Dedifferentiated amniotic fluid mesenchymal stem cell (primary cell): Measurements from ENCODE around the gene MANF.

Experiments
- DNase-seq: peaks from one replicate; pipeline ENCODE4 v3.0.0-alpha.2; 2016; ENCODE audit errors: extremely low spot score

Gene MANF

GRCh38 chr3:51436998-51437639 lies 52.0 kb downstream of the MANF start:
- no peak for DNase-seq
